Stimulated activated naive B cell treated with anti-CD40 and anti-IgM and Interleukin-4, amounts not matched to agents 10 μg/mL and 1 μg/mL and 100 μg/mL, for 72 hours (primary cell): ENCODE results near the gene RPAIN.
A peak's percentile ranks its signal among the peaks of the same experiment; 100 is the strongest.

ENCODE experiments used
- ATAC-seq, 2 donors: fragments of 150-1000 bp; cut with Tn5 transposase; replicated peaks; 2 replicates each; pipeline ENCODE4 v1.10.0; 2021; ENCODE audit warnings: moderate library complexity in 1 of 2
- DNase-seq: peaks from one replicate; pipeline ENCODE4 v3.0.0; 2021
- H3K27ac Mint-ChIP-seq: one replicate; pipeline ENCODE4 v1.8.0; 2022; ENCODE audit warnings: mild to moderate bottlenecking, mixed read lengths
- H3K27me3 Mint-ChIP-seq, 2 donors: one replicate each; pipeline ENCODE4 v1.8.0; 2022; ENCODE audit warnings: mixed read lengths in 2 of 2
- H3K36me3 Mint-ChIP-seq, 2 donors: one replicate each; pipeline ENCODE4 v1.8.0; 2022; ENCODE audit warnings: mixed read lengths in 2 of 2, mild to moderate bottlenecking in 1 of 2
- H3K4me1 Mint-ChIP-seq, 2 donors: one replicate each; pipeline ENCODE4 v1.8.0; 2022; ENCODE audit warnings: mixed read lengths in 2 of 2, mild to moderate bottlenecking in 1 of 2
- H3K4me3 Mint-ChIP-seq, 2 donors: one replicate each; pipeline ENCODE4 v1.8.0; 2022; ENCODE audit warnings: mild to moderate bottlenecking in 2 of 2, mixed read lengths in 2 of 2, moderate library complexity in 1 of 2
- H3K9me3 Mint-ChIP-seq, 2 donors: one replicate each; pipeline ENCODE4 v1.8.0; 2022; ENCODE audit warnings: mixed read lengths in 2 of 2, mild to moderate bottlenecking in 1 of 2

RPAIN gene

DNA sequence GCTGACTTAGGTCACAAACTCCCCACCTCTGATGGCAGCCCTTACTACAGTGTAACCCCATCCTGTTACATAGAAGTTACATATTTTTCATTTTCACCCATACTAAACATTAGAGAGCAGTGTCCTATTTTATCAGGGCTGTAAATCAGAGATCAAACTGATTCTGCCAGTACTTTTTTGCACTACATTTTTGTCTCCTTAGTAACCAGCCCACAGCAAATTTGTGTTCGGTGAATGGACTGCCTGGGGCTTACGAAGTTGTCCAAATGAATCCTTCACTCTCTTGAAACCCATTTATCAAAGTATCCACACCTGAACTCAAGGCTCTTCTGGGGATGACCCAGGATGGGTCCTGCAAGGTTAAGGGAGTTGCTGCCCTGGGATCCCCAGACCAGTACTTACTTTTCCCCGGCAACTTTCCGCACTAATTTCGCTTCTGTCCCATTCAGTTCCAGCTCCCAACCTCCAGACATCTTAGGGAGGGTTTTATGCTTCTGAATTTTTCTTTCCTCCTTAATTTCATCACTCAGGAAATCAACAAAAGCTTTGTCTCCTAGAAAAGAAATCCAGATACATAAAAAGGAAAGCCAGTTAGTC is 17.8 kb downstream of the RPAIN start:
- ATAC-seq (no peak), DNase-seq (no peak)
- Mint-ChIP-seq H3K36me3 (peaks cover 31 to 40% of the 10 kb centered on the region in 2 donors), H3K27me3 (no peaks in the 10 kb centered on the region), H3K4me1 (peaks cover 19 to 46% of the 10 kb centered on the region in 2 donors), H3K4me3 (peak overlapping the region; percentile 81 to 84), H3K27ac (peak overlapping the region; percentile 87), H3K9me3 (no peaks in the 10 kb centered on the region)

DNA sequence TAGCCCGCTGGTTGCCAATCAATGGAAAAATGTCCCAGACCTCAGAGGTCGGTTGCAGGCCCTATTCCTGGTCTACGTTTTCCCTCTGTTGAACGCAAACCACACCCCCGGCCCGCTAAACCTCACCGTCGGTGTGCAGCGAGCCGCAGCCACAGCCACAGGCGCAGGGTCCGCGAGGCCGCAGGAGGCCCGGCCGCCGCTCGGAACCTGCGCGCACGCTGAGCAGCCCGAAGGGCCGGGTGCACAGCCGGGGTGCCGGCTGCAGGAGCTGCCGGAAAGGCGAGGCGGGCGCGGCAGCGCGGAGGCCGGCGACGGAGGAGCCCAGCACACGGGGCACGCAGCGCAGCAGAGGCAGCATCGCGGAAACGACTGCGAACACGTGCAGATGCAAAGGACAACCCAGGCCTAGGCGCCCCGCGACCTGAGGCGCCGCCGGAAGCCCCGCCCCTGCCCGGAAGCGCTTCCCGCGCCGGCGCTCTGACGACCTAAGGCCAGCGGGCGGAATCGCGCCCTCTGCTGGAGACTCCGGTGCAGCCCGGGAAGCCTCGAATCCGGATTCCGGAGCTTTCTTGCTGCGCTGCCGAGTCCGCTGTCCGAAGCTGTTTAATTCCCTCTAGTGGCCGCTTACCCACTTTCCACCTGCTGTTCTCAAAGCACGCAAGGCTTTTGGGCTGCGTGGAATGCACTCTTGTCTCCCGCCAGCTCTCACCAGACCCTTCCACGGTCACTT is 18.9 kb downstream of the RPAIN start, which contains the start of gene C1QBP:
TSS of gene C1QBP (minus strand) at position 440 of the 730 bp plus-strand sequence. CDS start at position 358, 82 bp downstream.
- Mint-ChIP-seq H3K4me1 (peaks cover 17 to 41% of the 10 kb centered on the region in 2 donors), H3K9me3 (no peaks in the 10 kb centered on the region), H3K4me3 (peak within 1 kb of the TSS; percentile 81 to 84), H3K27ac (peak within 1 kb of the TSS; percentile 95), H3K36me3 (peaks cover 27 to 34% of the 10 kb centered on the region in 2 donors), H3K27me3 (no peaks in the 10 kb centered on the region)
- peak; percentile 89 for DNase-seq
- peak; percentile 92 to 94 for ATAC-seq

GRCh38 chr17:5439446-5439764 is 19.4 kb downstream of the RPAIN start:
- Mint-ChIP-seq H3K27me3 (no peaks in the 10 kb centered on the region), H3K27ac (peak overlapping the region; percentile 95), H3K36me3 (peaks cover 31 to 35% of the 10 kb centered on the region in 2 donors), H3K4me1 (peaks cover 17 to 41% of the 10 kb centered on the region in 2 donors), H3K9me3 (no peaks in the 10 kb centered on the region), H3K4me3 (peak overlapping the region; percentile 81 to 84)
- ATAC-seq: no peak
- no peak for DNase-seq

- peaks cover 25 to 41% of the 10 kb centered on the region in 2 donors for H3K36me3 Mint-ChIP-seq
- no peak overlapping the region for H3K4me3 Mint-ChIP-seq
- H3K27ac Mint-ChIP-seq: no peak overlapping the region
Observed at GRCh38 chr17:5443728-5444127, 23.7 kb downstream of the RPAIN start.

DNA sequence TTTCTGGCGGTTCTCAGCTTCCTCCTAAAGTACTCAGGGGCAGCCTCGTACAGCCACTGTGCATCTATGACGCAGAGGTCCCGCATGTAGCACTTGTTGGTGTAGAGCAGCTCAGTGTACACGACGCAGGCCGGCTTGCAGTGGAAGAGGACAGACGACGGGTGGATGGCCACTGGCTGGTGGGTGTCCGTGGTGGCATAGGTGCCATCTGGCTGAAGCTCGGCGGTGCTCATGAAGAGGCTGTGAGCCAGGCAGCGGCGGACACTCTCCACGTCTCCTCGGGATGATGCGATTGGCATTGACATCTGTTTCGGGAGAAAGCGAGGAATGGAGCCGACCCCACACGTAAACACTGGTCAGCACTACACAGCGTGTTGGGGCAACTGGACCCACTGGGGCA is 24.2 kb downstream of the RPAIN start:
- ATAC-seq (no peak), DNase-seq (no peak)
- no peaks in the 10 kb centered on the region for H3K27me3 Mint-ChIP-seq
- H3K9me3 Mint-ChIP-seq: no peaks in the 10 kb centered on the region
- peaks cover 8 to 11% of the 10 kb centered on the region in 2 donors for H3K4me1 Mint-ChIP-seq
- peaks cover 27 to 43% of the 10 kb centered on the region in 2 donors for H3K36me3 Mint-ChIP-seq
- H3K27ac Mint-ChIP-seq: no peak overlapping the region
- no peak overlapping the region for H3K4me3 Mint-ChIP-seq

More at GRCh38 chr17:5443728-5444127, 23.7 kb downstream of the RPAIN start:
- no peaks in the 10 kb centered on the region for H3K27me3 Mint-ChIP-seq
- peaks cover 8 to 13% of the 10 kb centered on the region in 2 donors for H3K4me1 Mint-ChIP-seq
- DNase-seq: no peak
- no peak for ATAC-seq
- H3K9me3 Mint-ChIP-seq: no peaks in the 10 kb centered on the region

DNA sequence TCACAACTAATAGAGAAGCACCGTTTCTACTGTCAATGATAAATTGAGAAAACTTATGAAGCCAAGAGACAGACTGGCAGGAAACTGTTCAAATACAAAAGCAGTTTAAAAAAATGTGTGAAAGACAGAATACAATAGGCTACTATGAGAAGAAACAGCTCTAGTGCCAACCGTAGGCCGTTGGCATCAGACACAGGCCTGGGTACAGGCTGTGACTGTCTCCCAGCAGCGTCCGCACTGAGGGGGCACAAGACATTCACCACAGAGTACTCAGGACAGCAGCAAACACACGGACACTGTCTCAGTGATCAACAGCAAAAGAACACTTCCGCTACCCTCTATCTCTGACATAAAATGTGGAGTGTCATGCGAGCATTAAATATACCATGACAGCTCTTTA is 26.8 kb downstream of the RPAIN start:
- H3K36me3 Mint-ChIP-seq: peaks cover 37 to 61% of the 10 kb centered on the region in 2 donors
- no peaks in the 10 kb centered on the region for H3K4me1 Mint-ChIP-seq
- DNase-seq (no peak), ATAC-seq (no peak)
- no peak overlapping the region for H3K4me3 Mint-ChIP-seq
- H3K9me3 Mint-ChIP-seq: no peaks in the 10 kb centered on the region
- H3K27me3 Mint-ChIP-seq: no peaks in the 10 kb centered on the region
- no peak overlapping the region for H3K27ac Mint-ChIP-seq

GRCh38 chr17:5464717-5465507 is 44.9 kb downstream of the RPAIN start:
- peaks cover 21 to 35% of the 10 kb centered on the region in 2 donors for H3K36me3 Mint-ChIP-seq
- H3K4me1 Mint-ChIP-seq: peaks cover 31 to 35% of the 10 kb centered on the region in 2 donors
- H3K9me3 Mint-ChIP-seq: no peaks in the 10 kb centered on the region
- DNase-seq (no peak), ATAC-seq (no peak)
- no peak overlapping the region for H3K27ac Mint-ChIP-seq
- no peak overlapping the region for H3K4me3 Mint-ChIP-seq
- no peaks in the 10 kb centered on the region for H3K27me3 Mint-ChIP-seq

GRCh38 chr17:5466295-5466694 is 46.3 kb downstream of the RPAIN start:
- no peak overlapping the region for H3K4me3 Mint-ChIP-seq

DNA sequence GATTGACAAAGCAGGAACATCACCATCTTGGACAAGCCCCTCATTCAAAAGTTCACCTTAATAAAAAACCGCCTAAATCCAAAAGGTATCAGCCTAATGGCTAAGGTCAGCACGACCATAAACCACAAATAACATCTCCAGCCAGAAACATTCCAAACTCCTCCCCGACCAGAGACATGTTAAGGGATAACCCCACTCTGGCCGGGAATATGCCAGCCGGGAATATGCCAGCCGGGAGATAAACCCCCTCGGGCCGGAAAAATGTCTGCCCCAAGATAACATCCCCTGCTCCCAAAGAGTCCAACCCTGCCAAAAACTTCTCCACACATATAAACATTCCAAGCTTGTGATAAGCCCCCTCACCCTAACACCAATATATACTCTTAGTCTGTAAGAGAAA is 47.4 kb downstream of the RPAIN start:
- Mint-ChIP-seq H3K4me1 (peaks cover 29 to 35% of the 10 kb centered on the region in 2 donors), H3K27me3 (no peaks in the 10 kb centered on the region), H3K36me3 (peaks cover 9 to 36% of the 10 kb centered on the region in 2 donors), H3K4me3 (peak overlapping the region; percentile 82 to 85), H3K9me3 (no peaks in the 10 kb centered on the region), H3K27ac (peak overlapping the region; percentile 81)
- DNase-seq (no peak), ATAC-seq (no peak)

More at GRCh38 chr17:5466295-5466694, 46.3 kb downstream of the RPAIN start:
- no peaks in the 10 kb centered on the region for H3K9me3 Mint-ChIP-seq
- H3K36me3 Mint-ChIP-seq: peaks cover 12 to 29% of the 10 kb centered on the region in 2 donors
- ATAC-seq: no peak
- H3K4me1 Mint-ChIP-seq: peaks cover 31 to 35% of the 10 kb centered on the region in 2 donors
- no peak overlapping the region for H3K27ac Mint-ChIP-seq
- no peaks in the 10 kb centered on the region for H3K27me3 Mint-ChIP-seq
- no peak for DNase-seq

DNA sequence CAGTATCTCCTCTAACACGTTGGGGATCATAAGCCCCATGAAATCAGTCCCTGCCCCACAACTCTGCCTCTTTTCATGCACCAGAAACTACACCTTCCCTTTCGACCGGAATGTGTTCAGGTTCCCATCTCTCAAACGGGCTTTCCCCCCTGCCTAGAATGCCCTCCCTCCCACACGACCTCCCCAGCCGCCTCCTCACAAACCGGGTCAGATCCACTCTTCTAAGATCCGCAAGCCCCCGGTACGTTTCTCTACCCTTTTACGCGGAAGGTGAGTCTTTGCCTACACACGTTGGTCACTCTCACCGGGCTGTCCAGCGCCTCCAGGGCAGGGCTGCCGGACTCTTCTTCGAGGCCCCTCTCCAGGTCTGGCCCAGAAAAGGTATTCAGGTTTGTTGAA is 48.1 kb downstream of the RPAIN start:
- H3K4me3 Mint-ChIP-seq: peak overlapping the region; percentile 82 to 85
- H3K9me3 Mint-ChIP-seq: no peaks in the 10 kb centered on the region
- H3K27ac Mint-ChIP-seq: peak overlapping the region; percentile 81
- ATAC-seq (peak; percentile 23 to 24), DNase-seq (peak; percentile 4)
- no peaks in the 10 kb centered on the region for H3K27me3 Mint-ChIP-seq
- H3K4me1 Mint-ChIP-seq: peaks cover 29 to 35% of the 10 kb centered on the region in 2 donors
- peaks cover 10 to 31% of the 10 kb centered on the region in 2 donors for H3K36me3 Mint-ChIP-seq

- no peak for ATAC-seq
- Mint-ChIP-seq H3K4me1 (peaks cover 11% of the 10 kb centered on the region in 2 donors), H3K27ac (no peak overlapping the region), H3K9me3 (no peaks in the 10 kb centered on the region), H3K4me3 (no peak overlapping the region), H3K36me3 (peaks cover 17 to 35% of the 10 kb centered on the region in 2 donors), H3K27me3 (no peaks in the 10 kb centered on the region)
- no peak for DNase-seq
Observed at GRCh38 chr17:5472511-5472910, 52.5 kb downstream of the RPAIN start.

GRCh38 chr17:5473906-5474305 is 53.9 kb downstream of the RPAIN start:
- no peak overlapping the region for H3K27ac Mint-ChIP-seq
- DNase-seq (no peak), ATAC-seq (no peak)
- H3K27me3 Mint-ChIP-seq: no peaks in the 10 kb centered on the region
- no peaks in the 10 kb centered on the region for H3K9me3 Mint-ChIP-seq
- H3K36me3 Mint-ChIP-seq: peaks cover 27 to 43% of the 10 kb centered on the region in 2 donors
- peaks cover 4 to 7% of the 10 kb centered on the region in 2 donors for H3K4me1 Mint-ChIP-seq
- no peak overlapping the region for H3K4me3 Mint-ChIP-seq

GRCh38 chr17:5478992-5479391 is 59.0 kb downstream of the RPAIN start:
- no peak for DNase-seq
- Mint-ChIP-seq H3K4me1 (peaks cover 8 to 12% of the 10 kb centered on the region in 2 donors), H3K27me3 (no peaks in the 10 kb centered on the region), H3K27ac (no peak overlapping the region), H3K36me3 (peaks cover 38 to 60% of the 10 kb centered on the region in 2 donors), H3K4me3 (no peak overlapping the region), H3K9me3 (no peaks in the 10 kb centered on the region)
- ATAC-seq: no peak

- H3K4me1 Mint-ChIP-seq: peaks cover 9 to 15% of the 10 kb centered on the region in 2 donors
- H3K9me3 Mint-ChIP-seq: no peaks in the 10 kb centered on the region
- H3K27ac Mint-ChIP-seq: no peak overlapping the region
- no peak for DNase-seq
- no peak for ATAC-seq
- H3K27me3 Mint-ChIP-seq: no peaks in the 10 kb centered on the region
- H3K36me3 Mint-ChIP-seq: peaks cover 38 to 57% of the 10 kb centered on the region in 2 donors
- H3K4me3 Mint-ChIP-seq: no peak overlapping the region
Observed at GRCh38 chr17:5480962-5481361, 61.0 kb downstream of the RPAIN start.
